Measurements from ENCODE around the gene SNN.

SNN gene

GRCh38 chr16:11705311-11706025 lies 37.2 kb downstream of the SNN start:
- no peak for DNase-seq

- no peak for DNase-seq
Observed at GRCh38 chr16:11706180-11706742, 38.0 kb downstream of the SNN start.

GRCh38 chr16:11707679-11708197 lies 39.5 kb downstream of the SNN start:
- no peak for DNase-seq

- no peak for DNase-seq
Observed at GRCh38 chr16:11708421-11708820, 40.2 kb downstream of the SNN start.

- no peak for DNase-seq
Observed at GRCh38 chr16:11711662-11712061, 43.4 kb downstream of the SNN start.

GRCh38 chr16:11712122-11712521 lies 43.9 kb downstream of the SNN start:
- no peak for DNase-seq

GRCh38 chr16:11715246-11715947 lies 47.1 kb downstream of the SNN start:
- no peak for DNase-seq

- no peak for DNase-seq
Observed at GRCh38 chr16:11716336-11716735, 48.1 kb downstream of the SNN start.

- no peak for DNase-seq
Observed at GRCh38 chr16:11717811-11718210, 49.6 kb downstream of the SNN start.

- no peak for DNase-seq
Observed at GRCh38 chr16:11719171-11719570, 50.9 kb downstream of the SNN start.

- no peak for DNase-seq
Observed at GRCh38 chr16:11719762-11720161, 51.5 kb downstream of the SNN start.

GRCh38 chr16:11721781-11722467 lies 53.7 kb downstream of the SNN start:
- DNase-seq: no peak

GRCh38 chr16:11722468-11722808 lies 54.2 kb downstream of the SNN start:
- no peak for DNase-seq

- DNase-seq: no peak
Observed at GRCh38 chr16:11725457-11725856, 57.2 kb downstream of the SNN start.

- DNase-seq: no peak
Observed at GRCh38 chr16:11726008-11726407, 57.8 kb downstream of the SNN start.

- DNase-seq: no peak
Observed at GRCh38 chr16:11727796-11728543, 59.7 kb downstream of the SNN start.

Measured in activated CD4-positive, alpha-beta T cell treated with anti-CD3 and anti-CD28 coated beads, Interleukin-2, amount 50 U/mL, for 4 hours (primary cell).